Measurements from ENCODE around the gene PPP1R2C.

PPP1R2C gene

GRCh38 chrX:42778096-42778495, at the start of gene PPP1R2C:
TSS of gene PPP1R2C (minus strand) at chrX:42778163. CDS start at chrX:42778079, 84 bp downstream.
- no peak for DNase-seq (ENCODE audit: low read depth)

DNA sequence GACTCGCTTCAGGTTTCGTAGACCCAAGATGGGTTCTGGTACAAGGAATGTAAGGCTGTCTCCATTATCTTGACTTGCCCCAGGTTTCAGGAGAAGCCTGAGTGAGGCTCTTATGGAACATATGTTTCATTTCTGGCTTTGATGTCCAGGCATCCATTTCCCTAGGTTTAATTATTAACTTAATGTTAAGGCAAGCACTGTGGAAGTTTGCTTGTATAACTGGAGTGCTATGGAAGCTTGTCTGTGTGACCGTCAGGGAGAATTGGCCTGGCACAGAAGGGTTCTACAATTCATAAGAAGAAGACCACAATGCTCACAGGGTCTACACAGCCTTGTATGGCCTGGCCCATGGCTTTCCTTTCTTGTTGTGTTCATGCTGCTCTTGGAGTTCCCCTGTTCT, 47.2 kb upstream of the PPP1R2C start:
- DNase-seq (ENCODE audit: low read depth), result no peak

- DNase-seq (ENCODE audit: low read depth), result no peak
Observed at GRCh38 chrX:42824541-42824940, 46.6 kb upstream of the PPP1R2C start.

DNA sequence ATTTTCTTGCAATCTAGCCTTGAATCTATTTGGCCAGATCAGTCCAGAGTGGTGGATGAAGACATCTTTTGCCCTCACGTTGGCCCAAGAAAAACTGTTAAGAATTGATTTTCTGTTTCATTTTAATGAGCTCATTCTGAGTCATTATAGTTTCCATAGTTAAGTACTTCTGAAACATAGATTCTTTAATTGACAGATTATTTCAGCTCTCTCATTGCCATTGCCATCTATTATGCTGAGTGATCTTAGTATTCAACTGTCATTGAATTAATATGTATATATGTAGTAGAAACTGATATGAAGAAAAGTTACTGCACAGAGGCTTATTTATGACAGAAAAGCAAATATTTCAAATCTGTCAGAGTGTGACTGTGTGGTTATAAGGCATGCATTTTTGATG, 45.5 kb upstream of the PPP1R2C start:
- DNase-seq (ENCODE audit: low read depth), result no peak

GRCh38 chrX:42821803-42822443, 44.0 kb upstream of the PPP1R2C start:
- DNase-seq (ENCODE audit: low read depth), result no peak

DNA sequence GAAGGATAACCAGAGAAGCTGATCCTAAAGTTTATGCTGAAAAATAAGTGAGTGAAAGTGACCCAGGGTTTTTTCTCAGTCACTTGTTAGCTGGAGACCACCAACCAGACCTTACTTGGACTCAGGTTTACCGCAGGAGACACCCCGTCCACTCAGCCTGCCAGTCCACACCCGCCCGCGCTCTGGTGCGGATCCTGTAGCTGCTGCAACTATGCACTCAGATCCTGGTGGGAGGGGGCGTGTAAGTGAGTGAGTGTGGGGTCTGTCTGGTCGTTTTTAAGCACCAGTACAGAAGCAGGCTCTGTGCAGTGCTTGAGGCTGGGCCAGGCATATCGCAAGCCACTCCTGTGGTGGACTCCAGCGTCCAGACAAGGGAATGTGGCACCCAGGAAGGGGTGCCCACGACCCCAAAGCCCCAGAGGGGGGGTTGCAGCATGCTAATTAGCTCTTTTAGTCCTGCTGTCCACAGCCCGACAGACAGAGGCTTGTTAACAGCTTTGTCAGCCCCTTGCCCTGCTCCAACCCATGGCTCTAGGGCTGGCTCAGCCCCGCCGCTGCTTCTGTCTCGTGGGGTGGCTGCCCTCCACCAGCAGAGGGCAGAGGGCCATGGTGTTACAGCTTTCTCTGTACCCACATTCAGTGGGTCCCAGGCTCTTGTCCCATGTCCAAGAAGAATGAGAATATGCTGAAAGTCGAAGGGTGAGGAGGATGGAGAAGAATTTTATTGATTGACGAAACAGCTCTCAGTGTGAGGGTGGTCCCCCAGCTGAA, 40.4 kb upstream of the PPP1R2C start:
- no peak for DNase-seq (ENCODE audit: low read depth)

DNA sequence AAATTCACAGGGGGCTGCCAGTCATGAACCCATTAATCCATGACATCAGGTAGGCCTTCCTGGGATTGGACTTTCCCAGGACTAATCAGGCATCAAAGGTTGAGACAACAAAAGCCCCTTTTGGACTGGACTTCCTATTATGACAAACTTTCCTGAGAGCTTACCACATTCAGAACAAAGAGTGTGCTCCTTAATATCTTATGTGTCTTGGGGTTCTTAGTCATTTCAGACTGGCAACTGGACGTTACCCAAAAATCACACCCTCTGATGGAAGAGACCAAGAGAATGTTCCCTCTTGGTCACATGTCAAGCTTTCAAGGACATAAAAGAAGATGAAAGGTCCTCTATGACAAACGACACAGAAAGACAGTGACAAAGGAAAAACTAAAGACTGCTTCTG, 31.6 kb upstream of the PPP1R2C start:
- DNase-seq (ENCODE audit: low read depth), result no peak

GRCh38 chrX:42807393-42807792, 29.4 kb upstream of the PPP1R2C start:
- DNase-seq (ENCODE audit: low read depth), result no peak

DNA sequence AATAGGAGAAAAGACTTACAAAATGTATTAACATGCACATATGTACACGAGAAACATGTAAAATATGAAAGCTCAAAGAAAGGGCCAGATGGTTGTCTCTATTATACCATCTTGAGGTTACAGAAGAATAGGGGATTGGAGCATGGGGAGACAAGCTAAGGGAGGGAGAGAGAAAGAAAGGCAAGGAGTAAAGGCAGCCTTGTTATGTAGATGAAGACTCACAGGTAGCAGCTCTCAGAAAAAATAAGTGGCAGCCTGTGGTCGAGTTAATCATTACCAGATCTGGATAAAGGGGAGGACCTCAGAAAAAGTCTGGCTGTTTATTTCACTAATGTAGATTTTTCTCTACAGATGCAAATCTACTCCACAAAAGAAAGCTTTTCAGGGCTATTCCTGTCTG, 26.6 kb upstream of the PPP1R2C start:
- no peak for DNase-seq (ENCODE audit: low read depth)

GRCh38 chrX:42803320-42803719, 25.4 kb upstream of the PPP1R2C start:
- DNase-seq (ENCODE audit: low read depth), result no peak

DNA sequence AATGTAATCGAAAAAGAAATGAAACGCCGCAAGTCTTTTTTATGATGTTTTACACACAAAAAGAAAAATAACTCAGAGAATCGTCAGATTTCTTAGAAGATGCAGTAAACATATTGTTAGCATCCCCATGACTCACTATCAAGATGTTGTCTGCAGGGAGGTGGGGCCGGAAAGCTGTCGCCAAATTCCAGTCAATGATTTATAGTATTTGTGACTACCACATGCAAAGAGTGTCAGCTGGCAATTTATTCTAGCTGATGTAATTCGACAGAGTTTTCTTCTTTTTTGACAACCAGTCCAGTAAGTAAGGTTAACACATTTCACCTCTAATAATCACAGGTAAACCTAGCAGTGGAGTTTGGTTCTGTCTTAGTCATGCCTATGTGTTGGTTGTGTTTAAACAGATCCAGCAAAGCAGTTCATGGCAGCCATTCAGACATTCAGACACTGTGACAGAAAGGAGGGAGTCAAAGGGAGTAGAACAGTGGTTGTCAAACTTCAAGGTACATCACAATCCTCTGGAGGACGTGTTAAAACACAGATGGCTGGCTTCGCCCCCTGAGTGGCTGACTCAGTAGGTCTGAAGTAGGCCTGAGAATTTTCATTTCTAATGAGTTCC, 19.8 kb upstream of the PPP1R2C start:
- DNase-seq (ENCODE audit: low read depth), result no peak

DNA sequence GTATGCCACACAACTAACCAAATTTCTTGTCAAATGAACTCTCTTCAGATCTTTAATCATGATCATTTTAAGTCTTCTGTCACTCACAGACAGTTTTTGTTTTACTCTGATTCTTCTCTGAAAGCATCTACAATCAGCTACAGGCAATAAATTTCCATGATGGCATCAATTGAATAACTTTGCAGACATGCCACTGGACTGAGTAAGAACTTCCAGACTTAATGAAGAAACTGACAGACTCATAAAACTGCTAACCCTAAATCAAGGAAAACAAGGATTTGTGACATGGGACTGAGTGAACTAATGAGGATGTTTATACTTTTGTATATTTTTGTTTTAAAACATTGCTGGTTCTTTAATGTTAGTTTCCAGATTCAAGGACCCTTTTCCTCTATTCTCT, 5.5 kb upstream of the PPP1R2C start:
- no peak for DNase-seq (ENCODE audit: low read depth)

DNA sequence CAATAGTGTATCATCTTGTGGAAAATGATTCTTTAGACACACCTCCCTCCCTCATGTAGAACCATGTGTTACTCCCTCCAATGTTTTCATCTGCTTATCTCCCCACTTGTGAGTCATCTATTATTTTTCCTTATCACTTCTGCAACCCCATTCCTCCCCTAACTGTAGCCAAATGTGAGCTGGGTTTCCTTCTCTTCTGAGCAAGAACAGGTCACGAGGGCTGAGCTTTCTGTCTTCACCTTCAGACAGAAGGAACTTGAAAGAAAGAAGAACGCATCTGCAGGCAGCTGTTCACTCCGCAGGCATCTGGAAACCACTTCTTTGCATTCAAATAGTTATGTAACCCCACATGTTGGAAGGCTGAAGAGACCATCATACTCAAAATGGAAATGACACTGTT, 1.8 kb downstream of the PPP1R2C start:
- no peak for DNase-seq (ENCODE audit: low read depth)

GRCh38 chrX:42772874-42773273, 5.1 kb downstream of the PPP1R2C start:
- DNase-seq (ENCODE audit: low read depth), result no peak

DNA sequence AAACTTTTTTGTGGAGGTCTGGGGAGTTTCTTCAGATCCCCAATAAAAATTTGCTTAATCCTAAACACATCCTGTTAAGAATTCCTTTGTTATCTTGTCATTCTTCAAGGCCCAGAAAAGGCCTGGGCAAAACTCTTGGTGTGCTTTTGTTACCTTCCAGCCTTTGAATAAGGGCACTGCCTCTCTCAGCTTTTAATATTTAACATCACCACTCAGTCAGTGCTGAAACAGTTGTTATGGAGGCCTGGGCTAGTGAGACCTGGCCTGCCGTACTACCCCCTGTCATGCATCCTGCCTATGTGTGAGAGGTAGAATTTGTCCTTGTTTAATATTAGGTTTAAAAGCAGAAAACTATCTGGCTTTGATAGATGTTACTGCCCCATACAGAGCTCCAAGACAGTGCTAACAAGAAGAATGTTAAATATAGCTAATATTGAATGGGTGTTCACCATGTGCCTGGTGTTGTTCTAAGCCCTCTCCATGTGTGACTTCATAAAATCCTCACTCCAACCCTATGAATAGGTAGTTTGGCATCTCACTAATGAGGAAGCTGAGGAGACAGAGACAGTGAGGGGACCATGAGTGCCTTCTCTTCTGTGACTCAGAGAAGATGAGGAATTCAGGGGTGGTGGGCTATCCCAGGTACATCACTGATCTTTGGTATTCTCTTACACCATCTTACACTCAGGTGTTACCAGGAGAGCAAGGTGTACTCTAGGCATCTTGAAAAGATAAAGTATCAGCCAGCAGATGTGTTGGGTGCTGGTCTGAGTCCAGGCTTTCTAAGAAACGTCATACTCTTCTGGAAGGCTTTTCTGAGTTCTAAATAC, 6.2 kb downstream of the PPP1R2C start:
- DNase-seq (ENCODE audit: low read depth), result no peak

DNA sequence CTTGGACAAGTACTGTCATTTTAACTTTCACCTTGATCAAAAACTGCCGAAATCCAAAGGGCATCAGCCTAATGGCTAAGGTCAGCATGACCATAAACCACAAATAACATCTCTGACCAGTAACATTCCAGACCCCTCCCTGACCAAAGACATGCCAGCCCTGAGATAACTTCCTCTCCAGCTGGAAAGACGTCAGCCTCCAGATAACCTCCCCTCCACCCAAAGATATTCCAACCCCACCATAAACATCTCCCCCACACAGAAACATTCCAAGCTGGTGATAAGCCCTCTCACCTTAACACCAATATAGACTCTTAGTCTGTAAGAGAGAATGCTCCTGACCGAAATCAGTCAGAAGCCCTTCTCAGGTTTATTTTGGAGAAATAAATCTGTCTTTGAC, 7.4 kb downstream of the PPP1R2C start:
- no peak for DNase-seq (ENCODE audit: low read depth)

- DNase-seq (ENCODE audit: low read depth), result no peak
Observed at GRCh38 chrX:42759881-42760280, 18.1 kb downstream of the PPP1R2C start.

DNA sequence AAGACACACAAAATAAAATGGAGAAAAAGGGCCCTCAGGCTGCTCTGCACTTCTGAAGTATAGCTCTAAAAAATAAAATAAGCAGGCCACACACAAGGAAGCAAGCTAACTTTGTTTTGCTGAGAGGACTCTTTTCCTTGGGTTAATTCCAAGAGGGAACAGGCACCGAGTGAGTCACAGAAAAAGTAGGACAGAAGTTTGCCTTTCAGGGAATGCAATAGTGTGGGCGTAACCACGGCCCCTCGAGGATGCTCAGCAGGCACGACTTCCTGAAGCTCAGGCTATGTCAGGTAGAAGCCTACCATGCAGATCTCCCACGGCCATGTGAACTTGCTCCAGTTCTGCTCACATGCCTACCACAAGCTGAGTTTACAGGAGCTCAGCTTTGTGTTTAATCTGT, 22.1 kb downstream of the PPP1R2C start:
- DNase-seq (ENCODE audit: low read depth), result no peak

DNA sequence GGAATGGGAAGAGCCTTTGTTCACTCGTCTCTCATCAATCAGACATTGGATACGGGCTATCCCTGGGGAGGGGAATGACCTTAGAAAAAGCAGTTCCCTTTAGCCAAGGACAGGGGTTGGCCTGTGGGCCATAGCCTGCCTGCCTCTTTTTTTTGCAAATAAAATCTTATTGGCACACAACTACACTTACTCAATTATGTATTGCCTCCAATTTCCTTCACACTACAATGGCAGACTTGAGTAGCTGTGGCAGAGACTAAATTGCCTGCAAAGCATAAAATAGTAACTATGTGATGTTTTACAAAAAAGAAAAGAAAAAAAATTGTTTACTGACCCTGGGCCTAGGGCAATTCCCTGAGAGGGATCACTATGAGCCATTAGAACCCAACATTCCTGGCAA, 23.4 kb downstream of the PPP1R2C start:
- DNase-seq (ENCODE audit: low read depth), result no peak

GRCh38 chrX:42754115-42754514, 23.8 kb downstream of the PPP1R2C start:
- DNase-seq (ENCODE audit: low read depth), result no peak

- DNase-seq (ENCODE audit: low read depth), result no peak
Observed at GRCh38 chrX:42752730-42753129, 25.2 kb downstream of the PPP1R2C start.

- DNase-seq (ENCODE audit: low read depth), result no peak
Observed at GRCh38 chrX:42751573-42751972, 26.4 kb downstream of the PPP1R2C start.
